ENCODE data around the gene TP53I13. TPM values are rescaled to one million over a fixed set of nuclear protein-coding genes. Genes with fewer than 3 reads are reported as not detected.

The TP53I13 gene
- total RNA-seq, 1 experiment from 2014 or later, result 118 TPM

DNA sequence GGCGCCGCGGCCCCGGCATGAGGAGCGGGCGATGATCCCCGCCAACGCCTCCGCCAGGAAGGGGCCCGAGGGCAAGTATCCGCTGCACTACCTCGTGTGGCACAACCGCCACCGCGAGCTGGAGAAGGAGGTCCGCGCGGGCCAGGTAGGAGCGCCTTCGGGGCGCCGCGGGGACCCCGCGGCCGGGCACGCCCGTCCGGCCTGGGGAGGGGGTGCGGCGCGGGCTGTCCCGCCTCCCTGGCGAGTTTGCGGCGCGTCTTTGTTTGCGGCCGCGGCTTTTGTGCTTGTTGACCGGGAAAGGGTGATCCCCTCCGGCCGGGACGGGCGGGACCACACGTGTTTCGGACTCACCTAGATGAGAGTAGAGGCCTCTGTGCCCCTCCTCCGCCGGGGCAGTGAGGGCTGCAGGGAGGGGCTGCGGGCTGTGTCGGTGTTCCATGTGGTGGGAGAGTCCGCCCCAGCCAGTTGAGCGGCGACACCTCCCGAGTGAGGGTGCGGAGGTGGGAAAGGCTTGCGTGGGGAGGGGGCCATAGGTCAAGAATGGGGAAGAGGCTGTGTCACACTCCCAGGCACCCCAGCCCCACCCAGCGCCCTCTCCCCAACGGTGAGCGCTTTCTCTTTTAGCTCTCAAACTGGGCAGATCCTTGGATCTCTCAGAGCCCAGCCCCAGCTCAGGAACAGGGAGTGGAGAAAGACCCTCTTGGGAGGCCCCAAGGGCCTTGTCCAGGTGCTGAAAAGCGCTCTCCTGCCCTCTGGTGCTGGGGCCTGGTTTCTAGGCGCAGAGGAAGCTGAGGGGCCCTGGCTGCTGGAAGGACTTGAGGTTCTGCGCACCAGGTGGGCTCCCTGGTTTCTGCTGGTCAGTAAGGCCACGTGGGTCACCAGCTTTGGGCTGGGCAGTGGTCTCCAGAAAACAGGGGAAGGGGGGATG lies 25.4 kb downstream of the TP53I13 start:
- peak; percentile 45 for DNase-seq (ENCODE audit: low spot score)

DNA sequence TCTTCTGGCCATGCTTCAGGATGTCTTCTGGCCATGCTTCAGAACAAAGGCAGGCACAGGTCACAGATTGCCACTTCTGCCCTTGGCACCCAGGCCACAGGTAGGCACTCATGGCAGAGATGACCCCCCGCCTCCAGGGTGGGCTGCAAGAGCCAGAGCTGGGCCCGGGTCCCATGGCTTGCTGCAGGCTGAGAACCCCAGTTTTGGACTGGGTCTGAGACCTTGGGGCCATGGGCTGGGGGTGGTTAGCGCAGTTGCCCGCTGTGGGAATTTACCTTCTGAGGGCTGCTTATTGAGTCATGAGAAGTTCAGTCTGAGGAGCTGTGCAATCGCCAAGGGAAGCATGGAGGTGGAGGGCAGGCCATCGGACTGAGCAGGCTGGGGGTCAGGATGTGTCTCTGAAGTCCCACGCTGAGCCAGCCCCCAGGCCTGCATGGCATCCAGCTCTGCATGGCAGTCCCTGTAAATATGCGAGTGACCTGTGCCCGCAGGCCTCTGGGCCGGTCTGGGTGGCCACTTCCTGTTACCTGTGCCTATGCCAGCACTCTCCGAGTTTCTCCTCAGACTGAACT lies 26.1 kb downstream of the TP53I13 start:
- no peak for DNase-seq (ENCODE audit: low spot score)

DNA sequence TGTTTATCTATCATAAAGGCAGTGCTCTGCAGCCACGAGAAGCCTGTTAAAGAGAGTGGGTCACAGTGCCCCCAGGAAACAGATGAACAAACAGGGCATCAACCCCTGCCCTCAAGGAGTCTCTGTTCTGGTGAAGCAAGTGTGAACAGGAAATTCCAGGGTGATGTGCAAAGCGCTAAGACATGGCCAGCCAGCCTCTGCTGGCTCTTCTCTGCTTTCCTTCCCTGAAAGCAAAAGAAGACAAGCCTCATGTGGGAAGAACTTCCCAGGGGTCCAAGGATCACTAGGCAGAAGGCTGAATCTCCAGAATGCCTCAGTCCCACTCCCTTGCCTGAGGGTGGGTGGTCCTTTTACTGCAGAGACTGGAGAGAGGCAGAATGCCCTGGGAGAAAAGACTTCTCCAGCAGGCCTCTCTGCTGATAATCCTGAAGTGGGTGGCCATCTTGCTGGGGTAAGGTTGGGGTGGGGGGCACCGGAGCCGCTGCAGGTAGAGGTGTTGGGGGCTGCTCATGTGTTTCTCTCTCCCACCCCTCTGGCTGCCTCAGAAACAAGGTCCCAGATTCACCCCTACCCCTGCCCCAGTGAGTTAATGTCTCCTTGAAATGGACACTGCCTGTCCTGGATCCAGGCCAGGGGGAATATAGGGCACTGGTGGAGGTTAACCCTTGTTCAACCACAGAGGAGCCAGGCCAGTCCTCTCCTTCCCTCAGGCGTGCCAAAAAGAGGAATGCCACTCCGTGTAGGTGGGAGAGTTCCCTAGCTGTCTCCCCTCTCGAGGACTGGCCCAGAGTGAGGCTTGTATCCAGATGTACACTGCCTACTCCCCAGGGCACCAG lies 26.8 kb downstream of the TP53I13 start:
- DNase-seq (ENCODE audit: low spot score), result no peak

DNA sequence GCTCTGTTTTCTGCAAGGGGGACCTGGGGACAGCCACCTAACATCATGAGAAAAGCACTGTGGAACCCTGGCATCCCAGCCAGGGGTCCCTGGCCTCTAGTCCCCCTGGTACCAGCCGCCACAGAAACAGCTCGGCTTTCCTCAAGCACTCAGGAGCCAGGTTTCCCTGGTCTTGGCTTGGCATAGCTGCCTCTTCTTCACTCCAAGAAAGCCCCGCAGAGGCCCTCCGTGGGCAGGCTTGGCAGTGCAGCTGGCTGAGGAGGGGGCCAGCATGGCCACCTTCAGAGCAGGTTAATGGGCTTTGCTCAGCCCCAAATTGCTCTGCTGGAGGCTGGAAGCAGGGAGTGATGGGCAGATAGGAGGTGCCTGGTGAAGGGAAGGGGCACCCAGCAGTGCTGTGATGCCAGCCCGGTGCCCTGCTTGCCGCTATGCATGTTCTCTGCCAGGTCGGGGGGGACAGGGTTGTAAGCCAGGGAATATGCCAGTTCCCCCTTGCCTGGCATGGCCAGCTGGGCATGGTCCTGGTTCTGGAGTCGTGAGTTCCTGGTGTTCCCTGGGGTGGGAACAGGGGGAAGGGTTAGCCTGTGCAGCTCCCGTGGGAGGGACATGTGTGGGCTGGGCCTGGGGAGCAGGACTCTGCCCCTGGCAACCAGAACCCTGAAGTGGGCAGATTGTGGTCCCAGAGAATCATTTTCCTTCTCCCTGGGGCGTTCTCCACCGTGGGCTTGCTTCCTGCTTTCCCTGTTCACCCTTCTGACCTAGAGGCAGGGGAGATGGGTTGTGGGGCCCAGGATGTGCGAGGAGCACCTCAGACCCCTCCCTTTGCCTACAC lies 27.7 kb downstream of the TP53I13 start:
- no peak for DNase-seq (ENCODE audit: low spot score)

DNA sequence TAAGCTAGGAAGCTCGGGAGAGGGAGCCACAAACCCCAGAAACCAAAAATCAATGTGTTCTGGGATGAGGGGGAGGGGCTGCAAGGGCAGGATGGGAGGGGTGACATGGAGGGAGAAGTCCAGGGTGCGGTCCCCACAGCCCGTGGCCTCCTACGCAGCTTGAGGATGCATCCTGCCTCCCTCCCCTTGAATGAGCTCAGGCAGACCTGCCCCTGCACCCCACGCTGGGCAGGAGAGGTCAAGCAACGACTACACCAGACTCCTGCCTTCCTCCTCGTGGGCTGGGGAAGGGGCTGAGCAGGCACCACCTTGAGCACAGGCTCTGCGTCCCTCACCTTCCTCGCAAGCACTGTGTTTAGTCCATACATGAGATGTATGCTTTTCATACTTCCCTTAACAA lies 28.3 kb downstream of the TP53I13 start:
- DNase-seq (ENCODE audit: low spot score), result no peak

DNA sequence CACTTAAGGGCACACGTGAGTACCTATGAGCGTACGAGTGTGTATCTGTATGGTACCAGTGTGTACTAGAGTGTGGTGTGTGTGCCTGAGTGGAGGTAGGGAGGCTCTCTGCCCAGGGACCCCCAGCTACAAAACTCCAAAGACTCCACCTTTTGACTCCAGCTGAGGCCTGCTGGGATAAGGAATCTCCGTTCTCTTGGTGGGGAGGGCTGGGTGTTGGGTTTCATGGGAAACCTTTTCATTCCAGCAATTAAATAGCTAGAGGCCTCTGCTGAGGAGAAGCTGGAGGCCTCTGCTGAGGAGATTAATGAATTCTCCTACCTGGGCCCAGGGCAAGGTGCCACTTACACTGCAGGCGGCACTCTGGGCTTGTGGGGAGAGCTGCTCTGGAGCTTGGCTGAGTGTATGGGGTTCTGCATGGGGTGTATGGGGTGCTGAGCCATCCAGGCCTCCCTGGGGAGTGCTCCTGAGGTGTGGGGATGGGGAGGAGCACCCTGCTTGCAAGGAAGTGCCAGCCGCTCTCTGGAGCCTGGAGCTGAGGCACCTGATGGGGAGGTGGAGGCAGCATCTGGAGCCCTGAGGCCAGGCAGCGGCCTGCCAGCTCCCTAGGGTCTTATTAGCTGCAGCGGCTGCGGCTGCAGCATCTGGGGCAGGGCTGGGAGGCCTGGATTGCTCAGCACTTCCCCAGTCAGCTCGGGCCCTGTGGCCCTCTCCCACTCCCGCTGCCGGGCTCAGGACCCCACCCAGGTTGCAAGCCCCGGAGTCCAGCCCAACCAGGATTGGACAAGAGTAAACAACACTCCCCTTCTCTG lies 29.1 kb downstream of the TP53I13 start:
- no peak for DNase-seq (ENCODE audit: low spot score)

DNA sequence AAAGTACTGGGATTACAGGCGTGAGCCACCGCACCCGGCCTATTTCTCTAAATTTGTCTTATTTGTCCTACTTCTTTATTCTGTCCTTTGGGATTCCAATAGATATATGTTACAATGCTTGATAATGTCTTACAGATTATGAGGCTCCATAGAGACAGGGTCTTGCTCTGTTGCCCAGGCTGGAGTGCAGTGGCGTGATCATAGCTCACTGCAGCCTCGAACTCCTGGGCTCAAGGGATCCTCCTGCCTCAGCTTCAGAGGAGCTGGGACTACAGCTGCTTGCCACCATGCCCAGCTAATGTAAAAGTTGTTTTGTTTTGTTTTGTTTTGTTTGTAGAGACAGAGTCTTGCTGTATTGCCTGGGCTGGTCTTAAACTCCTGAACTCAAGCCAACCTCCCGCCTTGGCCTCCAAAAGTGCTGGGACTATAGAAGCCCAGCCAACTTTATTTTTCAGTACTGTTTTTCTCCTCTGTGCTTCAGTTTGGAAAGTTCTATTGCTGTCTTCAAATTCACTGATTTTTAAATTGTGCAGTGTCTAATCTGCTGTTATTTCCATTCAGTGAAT lies 34.7 kb downstream of the TP53I13 start:
- DNase-seq (ENCODE audit: low spot score), result no peak

DNA sequence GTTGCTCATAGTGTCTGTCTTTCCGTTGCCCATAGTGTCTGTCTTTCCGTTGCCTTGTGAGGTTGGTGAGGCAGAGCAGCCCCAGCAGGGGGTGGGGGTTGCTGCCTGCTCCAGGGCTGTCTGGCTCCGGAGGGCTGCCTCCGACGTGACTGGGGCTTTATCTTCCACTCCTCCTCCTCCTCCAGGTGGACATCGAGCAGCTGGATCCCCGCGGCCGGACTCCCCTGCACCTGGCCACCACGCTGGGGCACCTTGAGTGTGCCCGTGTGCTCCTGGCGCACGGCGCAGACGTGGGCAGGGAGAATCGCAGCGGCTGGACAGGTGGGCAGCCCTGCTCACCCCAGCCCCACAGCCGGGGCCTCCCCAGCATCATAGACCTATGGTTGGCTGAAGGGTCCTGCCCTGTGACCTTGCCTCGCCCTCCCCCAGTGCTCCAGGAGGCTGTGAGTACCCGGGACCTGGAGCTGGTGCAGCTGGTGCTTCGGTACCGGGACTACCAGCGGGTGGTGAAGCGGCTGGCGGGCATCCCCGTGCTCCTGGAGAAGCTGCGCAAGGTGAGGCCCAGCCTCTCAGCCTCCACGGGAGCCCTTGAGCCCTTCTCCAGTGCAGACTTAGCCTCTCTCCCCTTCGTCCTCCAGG lies 39.2 kb downstream of the TP53I13 start:
- DNase-seq (ENCODE audit: low spot score), result no peak

DNA sequence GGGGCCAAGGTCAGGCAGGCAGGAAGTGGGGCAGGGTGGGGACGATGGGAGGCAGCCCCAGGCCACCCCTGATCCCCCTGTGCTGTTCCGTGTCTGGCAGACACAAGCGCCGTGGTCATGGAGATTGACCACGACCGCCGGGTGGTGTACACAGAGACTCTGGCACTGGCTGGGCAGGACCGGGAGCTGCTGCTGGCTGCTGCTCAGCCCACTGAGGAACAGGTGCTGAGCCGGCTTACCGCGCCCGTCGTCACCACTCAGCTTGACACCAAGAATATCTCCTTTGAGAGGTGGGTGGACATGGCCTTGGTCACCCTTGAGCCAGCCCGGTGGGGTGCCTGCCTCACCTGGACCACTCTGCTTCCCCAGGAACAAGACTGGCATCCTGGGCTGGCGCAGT lies 40.5 kb downstream of the TP53I13 start:
- DNase-seq (ENCODE audit: low spot score), result no peak

DNA sequence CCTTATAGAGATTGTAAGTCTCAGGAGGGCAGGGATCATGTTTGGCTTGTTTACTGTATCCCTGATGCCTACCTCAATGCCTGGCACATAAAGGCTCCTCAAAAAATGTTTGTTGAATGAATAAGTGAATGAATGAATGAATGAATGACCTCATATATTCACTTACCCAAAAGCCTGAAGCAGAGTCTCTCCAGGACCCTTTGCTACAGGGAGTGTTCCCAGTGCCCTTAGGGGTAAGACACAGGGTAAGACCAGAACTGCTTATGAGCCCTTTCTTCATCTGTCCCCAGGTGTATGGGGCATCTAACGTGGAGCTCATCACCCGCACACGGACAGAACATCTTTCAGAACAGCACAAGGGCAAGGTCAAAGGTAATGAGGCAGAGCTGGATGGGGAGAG lies 41.9 kb downstream of the TP53I13 start:
- no peak for DNase-seq (ENCODE audit: low spot score)

DNA sequence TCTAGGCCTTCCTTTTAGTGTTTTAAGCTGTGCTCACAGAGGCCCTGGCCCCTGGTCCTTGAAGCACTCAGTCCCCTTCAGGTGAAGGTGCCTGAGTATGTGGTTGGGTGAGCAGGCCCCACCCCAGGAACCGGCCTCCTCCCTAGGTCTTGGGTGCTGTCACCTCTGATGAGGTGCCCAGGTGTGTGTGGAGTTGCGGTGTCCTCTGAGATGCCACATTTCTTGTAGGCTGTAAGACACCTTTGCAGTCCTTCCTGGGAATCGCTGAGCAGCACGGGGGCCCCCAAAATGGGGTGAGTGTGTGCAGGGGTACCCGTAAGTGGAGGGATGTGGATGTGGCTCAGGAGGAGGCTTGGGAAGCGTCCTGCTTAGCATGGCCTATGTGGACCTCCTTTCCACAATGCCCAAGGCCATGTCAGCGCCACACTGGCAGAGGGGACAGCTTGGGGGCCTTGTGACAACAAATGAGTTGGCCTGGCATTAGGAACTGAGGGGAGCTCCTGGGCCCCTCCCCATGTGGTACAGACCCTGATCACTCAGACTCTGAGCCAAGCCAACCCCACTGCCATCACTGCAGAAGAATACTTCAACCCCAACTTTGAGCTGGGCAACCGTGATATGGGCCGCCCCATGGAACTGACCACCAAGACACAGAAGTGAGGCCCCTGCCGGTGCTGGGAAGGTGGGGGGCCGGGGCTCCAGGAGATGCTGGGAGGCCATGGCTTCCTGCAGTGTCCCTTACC lies 43.0 kb downstream of the TP53I13 start:
- no peak for DNase-seq (ENCODE audit: low spot score)

DNA sequence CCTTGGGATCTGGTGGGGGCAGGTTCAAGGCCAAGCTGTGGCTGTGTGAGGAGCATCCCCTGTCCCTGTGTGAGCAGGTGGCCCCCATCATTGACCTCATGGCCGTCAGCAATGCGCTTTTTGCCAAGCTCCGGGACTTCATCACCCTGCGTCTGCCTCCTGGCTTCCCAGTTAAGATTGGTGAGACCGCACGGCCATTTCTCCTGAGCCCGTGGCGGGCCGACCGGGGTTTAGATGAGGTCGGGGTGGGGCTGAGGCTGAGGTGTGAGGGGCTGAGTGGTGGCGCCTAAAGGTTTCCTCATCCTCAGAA lies 43.5 kb downstream of the TP53I13 start:
- no peak for DNase-seq (ENCODE audit: low spot score)

DNA sequence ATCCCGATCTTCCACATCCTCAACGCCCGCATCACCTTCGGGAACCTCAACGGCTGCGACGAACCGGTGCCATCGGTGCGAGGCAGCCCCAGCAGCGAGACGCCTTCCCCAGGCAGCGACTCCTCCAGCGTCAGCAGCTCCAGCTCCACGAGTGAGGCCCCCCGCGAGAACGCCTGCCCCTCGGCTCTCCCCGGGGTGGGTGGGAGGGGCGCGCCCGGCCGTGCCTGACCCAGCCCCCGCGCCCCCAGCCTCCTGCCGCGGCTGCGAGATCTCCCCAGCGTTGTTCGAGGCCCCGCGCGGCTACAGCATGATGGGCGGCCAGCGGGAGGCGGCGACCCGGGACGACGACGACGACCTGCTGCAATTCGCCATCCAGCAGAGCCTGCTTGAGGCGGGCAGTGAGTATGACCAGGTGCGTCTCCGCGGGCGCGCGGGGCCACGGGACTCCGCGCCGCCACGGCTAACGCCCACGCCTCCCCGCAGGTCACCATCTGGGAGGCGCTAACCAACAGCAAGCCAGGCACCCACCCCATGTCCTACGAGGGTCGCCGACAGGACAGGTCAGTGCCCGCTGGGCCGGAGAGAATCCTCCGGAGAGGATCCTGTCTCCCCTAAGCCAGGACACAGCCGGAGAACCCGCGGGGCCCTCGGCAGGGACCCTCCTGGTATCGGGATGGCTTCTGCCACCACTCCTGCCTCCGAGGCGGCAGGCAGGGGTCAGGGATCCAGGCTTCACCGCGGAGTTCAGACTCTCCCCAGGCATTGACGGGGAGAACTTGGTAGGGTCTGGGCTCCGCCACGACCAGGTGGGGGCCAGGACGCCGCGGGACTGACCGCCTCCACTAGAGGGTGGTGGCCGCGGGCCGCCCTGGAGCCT lies 44.1 kb downstream of the TP53I13 start:
- DNase-seq (ENCODE audit: low spot score), result no peak

DNA sequence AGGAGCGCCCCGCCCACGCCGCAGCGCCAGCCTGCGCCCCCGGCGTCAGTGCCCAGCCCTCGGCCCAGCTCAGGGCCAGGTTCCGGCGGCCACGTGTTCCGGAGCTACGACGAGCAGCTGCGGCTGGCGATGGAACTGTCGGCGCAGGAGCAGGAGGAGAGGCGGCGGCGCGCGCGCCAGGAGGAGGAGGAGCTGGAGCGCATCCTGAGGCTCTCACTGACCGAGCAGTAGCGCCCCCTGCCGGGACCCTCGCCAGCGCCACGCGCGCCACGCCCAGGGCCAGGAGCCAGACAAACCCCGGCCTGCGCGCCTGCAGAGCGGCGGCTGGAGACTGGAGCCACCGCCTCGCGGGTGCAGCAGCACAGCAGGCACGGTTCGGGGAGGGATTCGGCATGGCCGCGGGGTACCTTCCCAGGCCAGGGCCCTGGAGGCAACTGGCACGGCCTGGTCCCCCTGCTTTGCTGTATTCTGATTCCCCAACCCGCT lies 44.9 kb downstream of the TP53I13 start:
- DNase-seq (ENCODE audit: low spot score), result no peak

DNA sequence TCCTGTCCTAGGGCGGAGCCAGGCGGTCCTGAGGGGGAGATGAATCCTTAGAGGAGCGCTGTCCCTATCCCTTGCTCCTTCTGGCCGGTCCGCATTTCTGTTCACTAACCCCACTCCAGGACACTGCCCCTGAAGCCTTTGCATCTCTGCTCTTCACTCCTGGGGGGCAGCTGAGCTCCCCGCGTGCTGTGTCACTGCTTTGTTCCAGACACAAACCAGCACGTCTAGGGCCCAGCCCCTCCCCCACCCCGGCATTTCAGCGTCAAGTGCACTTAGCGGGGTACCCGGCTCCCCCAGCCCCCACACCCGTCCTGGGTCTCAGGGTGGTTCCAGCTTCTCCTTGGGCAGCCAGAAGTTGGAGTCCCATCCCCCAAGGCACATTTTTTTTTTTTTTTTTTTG lies 45.4 kb downstream of the TP53I13 start:
- DNase-seq (ENCODE audit: low spot score), result no peak

DNA sequence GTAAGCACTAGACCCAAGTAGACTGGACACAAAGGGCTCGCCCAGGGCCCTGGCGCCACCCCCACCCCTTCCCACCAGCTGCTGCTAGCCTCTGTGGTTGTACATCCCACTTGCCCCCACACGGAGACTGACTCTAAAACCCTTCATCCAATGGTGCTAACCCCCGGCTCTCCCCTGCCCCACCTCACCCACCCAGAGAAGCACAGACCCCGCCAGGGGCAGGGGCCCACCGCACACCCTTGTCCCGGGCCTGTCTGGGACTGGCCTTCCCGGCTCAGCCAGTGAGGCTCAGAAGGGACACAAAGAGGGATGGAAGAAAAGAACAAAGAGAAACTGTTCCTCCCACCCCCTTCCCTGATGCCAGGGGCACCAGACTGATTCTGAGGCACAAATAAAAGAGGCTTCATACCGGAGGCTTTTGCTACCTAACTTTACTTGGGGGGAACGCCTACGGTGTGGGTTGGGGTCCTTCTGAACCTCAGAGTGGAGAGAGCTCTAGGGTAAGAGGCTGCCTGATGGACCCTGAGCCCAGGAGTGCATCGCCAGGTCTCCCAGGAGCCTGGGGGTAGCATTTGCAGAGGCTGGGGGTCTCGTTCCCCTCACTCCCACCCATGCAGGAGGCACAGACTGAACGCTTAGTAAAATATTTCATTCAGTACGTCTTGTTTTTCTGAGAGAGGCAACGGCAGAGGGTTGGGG lies 46.0 kb downstream of the TP53I13 start:
- DNase-seq (ENCODE audit: low spot score), result no peak

DNA sequence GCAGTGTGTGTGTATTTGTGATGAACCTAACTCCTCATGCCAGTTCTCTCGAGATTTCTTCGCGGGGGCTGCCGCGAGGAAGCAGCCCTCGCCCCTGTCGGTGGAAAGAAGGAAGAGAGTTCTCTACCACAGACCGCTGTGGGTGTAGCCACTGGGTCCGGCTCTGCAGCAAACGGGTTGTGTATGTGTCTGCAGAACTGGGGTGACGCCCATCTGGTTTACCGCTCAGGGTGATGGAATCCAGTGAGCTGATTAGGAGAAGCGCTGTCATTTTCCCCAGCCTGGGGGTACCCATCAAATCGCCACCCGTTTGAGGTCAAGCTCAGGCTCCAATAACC lies 46.5 kb downstream of the TP53I13 start:
- peak; percentile 45 for DNase-seq (ENCODE audit: low spot score)

All from HT-29 (cell line).